ENCODE results near the gene CCNE1. TPM values are rescaled to one million over a fixed set of nuclear protein-coding genes. Genes with fewer than 3 reads are reported as not detected.
"Not testable (repeated sequence)": the region's sequence is repeated elsewhere in the genome, so short reads cannot be mapped to it uniquely, and the experiment has no call there.

The CCNE1 gene
- total RNA-seq, 1 donor from 2014 or later: 13.5 TPM

DNA sequence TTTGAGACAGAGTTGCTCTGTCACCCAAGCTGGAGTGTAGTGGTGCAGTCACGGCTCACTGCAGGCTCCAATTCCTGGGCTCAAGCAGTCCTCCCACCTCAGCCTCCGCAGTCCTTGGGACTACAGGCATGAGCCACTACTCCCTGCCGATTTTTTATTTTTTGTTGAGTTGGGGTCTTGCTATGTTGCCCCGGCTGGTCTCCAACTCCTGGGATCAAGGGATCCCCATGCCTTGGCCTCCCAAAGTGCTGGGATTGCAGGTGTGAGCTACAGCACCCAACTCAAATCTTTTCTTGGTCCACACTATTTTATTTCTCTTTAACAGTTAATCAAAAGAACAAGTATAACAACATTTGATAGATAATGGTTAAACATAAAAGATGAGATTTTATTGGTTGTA lies 7.5 kb downstream of the CCNE1 start:
- no peak overlapping the region for H3K4me3 Mint-ChIP-seq
- TF ChIP-seq, protein P1, sequence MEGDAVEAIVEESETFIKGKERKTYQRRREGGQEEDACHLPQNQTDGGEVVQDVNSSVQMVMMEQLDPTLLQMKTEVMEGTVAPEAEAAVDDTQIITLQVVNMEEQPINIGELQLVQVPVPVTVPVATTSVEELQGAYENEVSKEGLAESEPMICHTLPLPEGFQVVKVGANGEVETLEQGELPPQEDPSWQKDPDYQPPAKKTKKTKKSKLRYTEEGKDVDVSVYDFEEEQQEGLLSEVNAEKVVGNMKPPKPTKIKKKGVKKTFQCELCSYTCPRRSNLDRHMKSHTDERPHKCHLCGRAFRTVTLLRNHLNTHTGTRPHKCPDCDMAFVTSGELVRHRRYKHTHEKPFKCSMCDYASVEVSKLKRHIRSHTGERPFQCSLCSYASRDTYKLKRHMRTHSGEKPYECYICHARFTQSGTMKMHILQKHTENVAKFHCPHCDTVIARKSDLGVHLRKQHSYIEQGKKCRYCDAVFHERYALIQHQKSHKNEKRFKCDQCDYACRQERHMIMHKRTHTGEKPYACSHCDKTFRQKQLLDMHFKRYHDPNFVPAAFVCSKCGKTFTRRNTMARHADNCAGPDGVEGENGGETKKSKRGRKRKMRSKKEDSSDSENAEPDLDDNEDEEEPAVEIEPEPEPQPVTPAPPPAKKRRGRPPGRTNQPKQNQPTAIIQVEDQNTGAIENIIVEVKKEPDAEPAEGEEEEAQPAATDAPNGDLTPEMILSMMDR (conservative IDR thresholded peaks at IDR 0.05): no peak
- no peaks in the 10 kb centered on the region for H3K27me3 Mint-ChIP-seq
- H3K36me3 Mint-ChIP-seq: peaks cover 22% of the 10 kb centered on the region
- H3K27ac Mint-ChIP-seq: no peak overlapping the region
- H3K4me1 Mint-ChIP-seq (ENCODE audit: unreplicated experiment): no peaks in the 10 kb centered on the region
- DNase-seq (ENCODE audit: extremely low spot score, unreplicated experiment): no peak
- H3K9me3 Mint-ChIP-seq: no peaks in the 10 kb centered on the region

DNA sequence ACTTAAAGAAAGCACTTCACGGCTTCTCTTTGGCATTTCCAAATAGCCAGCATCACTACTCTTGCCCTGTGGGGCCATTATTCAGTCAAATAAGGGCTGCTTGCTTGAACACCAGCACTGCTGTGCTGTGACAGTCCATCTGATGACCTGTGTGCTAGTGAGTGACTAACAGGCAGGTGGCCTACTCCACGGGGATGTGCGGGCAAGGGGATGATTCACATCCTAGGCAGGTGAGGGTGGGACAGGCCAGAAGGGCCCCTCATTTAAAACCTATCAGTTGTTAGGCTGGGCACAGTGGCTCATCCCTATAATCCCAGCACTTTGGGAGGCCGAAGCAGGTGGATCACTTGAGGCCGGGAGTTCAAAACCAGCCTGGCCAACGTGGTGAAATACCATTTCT lies 8.2 kb downstream of the CCNE1 start:
- DNase-seq (ENCODE audit: extremely low spot score, unreplicated experiment): no peak
- Mint-ChIP-seq H3K27ac (no peak overlapping the region), H3K36me3 (peaks cover 22% of the 10 kb centered on the region), H3K27me3 (no peaks in the 10 kb centered on the region), H3K4me3 (no peak overlapping the region), H3K9me3 (no peaks in the 10 kb centered on the region), H3K4me1 (ENCODE audit: unreplicated experiment) (no peaks in the 10 kb centered on the region)
- TF ChIP-seq, protein P1 (conservative IDR thresholded peaks at IDR 0.05): no peak

DNA sequence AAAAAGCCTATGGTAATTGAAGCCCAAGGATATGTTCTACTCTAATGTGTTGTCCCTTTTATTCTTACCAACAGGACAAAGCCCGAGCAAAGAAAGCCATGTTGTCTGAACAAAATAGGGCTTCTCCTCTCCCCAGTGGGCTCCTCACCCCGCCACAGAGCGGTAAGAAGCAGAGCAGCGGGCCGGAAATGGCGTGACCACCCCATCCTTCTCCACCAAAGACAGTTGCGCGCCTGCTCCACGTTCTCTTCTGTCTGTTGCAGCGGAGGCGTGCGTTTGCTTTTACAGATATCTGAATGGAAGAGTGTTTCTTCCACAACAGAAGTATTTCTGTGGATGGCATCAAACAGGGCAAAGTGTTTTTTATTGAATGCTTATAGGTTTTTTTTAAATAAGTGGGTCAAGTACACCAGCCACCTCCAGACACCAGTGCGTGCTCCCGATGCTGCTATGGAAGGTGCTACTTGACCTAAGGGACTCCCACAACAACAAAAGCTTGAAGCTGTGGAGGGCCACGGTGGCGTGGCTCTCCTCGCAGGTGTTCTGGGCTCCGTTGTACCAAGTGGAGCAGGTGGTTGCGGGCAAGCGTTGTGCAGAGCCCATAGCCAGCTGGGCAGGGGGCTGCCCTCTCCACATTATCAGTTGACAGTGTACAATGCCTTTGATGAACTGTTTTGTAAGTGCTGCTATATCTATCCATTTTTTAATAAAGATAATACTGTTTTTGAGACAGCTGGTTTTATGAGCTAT lies 12.0 kb downstream of the CCNE1 start:
- Mint-ChIP-seq H3K36me3 (peaks cover 16% of the 10 kb centered on the region), H3K4me1 (ENCODE audit: unreplicated experiment) (no peaks in the 10 kb centered on the region), H3K9me3 (no peaks in the 10 kb centered on the region)

DNA sequence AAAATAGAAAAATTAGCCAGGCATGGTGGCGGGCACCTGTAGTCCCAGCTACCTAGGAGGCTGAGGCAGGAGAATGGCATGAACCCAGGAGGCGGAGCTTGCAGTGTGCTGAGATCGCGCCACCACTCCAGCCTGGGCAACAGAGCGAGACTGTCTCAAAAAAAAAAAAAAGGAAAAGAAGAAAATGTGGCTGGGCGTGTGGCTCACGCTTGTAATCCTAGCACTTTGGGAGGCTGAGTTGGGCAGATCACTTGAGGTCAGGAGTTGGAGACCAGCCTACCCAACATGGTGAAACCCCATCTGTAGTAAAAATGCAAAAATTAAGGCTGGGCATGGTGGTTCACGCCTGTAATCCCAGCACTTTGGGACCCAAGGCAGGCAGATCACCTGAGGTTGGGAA lies 13.5 kb downstream of the CCNE1 start:
- not testable (repeated sequence) for DNase-seq (ENCODE audit: extremely low spot score, unreplicated experiment); H3K4me3 Mint-ChIP-seq; H3K9me3 Mint-ChIP-seq

More for the DNA sequence above, 12.0 kb downstream of the CCNE1 start:
- DNase-seq (ENCODE audit: extremely low spot score, unreplicated experiment): no peak
- TF ChIP-seq, protein P1 (conservative IDR thresholded peaks at IDR 0.05): no peak
- Mint-ChIP-seq H3K4me3 (no peak overlapping the region), H3K27ac (no peak overlapping the region), H3K27me3 (no peaks in the 10 kb centered on the region)

DNA sequence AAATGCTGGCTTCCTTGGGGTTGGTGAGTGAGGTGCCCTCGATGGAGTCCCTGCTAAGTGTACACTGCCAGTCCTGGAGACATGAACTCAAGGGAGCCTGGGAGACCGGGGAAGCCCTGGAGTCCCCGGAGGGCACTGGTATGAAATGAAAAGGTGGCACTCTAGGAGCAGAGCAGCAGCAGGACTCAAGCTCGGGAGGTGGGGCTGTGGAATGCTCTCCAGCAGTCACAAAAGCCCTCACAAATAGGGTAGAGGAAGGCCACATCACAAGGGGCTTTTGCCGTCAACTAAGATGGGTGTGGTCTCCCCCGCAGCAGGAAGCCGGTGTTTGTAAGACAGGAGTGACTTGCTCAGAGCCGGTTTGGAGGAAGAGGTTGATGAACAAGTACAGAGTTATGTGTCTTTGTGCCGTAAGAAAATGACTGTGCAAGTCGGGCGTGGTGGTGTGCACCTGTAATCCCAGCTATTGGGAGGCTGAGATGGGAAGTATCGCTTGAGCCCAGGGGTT lies 19.3 kb downstream of the CCNE1 start:
- H3K9me3 Mint-ChIP-seq: no peaks in the 10 kb centered on the region
- TF ChIP-seq, protein P1 (conservative IDR thresholded peaks at IDR 0.05): no peak
- peak overlapping the region; percentile 96 for H3K27ac Mint-ChIP-seq
- H3K36me3 Mint-ChIP-seq: no peaks in the 10 kb centered on the region
- H3K27me3 Mint-ChIP-seq: peaks cover 14% of the 10 kb centered on the region
- no peaks in the 10 kb centered on the region for H3K4me1 Mint-ChIP-seq (ENCODE audit: unreplicated experiment)
- DNase-seq (ENCODE audit: extremely low spot score, unreplicated experiment): no peak
- H3K4me3 Mint-ChIP-seq: peak overlapping the region; percentile 50

More for the DNA sequence above, 13.5 kb downstream of the CCNE1 start:
- H3K36me3 Mint-ChIP-seq: peaks cover 16% of the 10 kb centered on the region
- not testable (repeated sequence) for H3K4me1 Mint-ChIP-seq (ENCODE audit: unreplicated experiment); H3K27me3 Mint-ChIP-seq; H3K27ac Mint-ChIP-seq

DNA sequence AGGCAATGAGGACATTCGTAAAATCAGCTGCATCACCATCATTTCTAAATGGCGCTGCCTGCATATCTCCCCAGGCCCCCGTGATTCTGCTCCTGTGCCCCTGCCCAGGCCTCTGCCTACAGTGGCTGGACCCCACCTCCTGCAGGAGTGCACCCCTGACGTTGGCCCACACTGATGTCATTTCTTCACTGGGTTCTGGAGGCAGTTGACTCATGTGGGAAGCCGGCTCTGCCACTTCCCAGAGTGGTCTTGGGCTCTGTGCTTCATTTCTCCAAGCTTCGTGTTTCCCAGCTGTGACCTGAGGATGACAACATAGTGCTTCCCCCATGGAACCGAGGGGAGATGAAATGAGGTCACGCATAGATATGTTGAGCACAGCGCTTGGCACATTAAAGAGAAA lies 19.9 kb downstream of the CCNE1 start:
- no peak for DNase-seq (ENCODE audit: extremely low spot score, unreplicated experiment)
- Mint-ChIP-seq H3K27me3 (peaks cover 14% of the 10 kb centered on the region), H3K4me3 (no peak overlapping the region), H3K27ac (peak overlapping the region; percentile 96), H3K36me3 (no peaks in the 10 kb centered on the region), H3K4me1 (ENCODE audit: unreplicated experiment) (no peaks in the 10 kb centered on the region), H3K9me3 (no peaks in the 10 kb centered on the region)
- TF ChIP-seq, protein P1 (conservative IDR thresholded peaks at IDR 0.05): no peak

Measured in type B pancreatic cell (in vitro differentiated cells).